HCT116 (cell line): ENCODE data around the gene PHF21A. TPM values are rescaled to one million over a fixed set of nuclear protein-coding genes. Genes with fewer than 3 reads are reported as not detected.
A peak's percentile ranks its signal among the peaks of the same experiment; 100 is the strongest.

ENCODE experiments used
- ATAC-seq: fragments of 200-7000 bp; cut with Tn5 transposase; 2 replicates; pipeline ENCODE4 v1.9.1; 2020; ENCODE audit warnings: mild to moderate bottlenecking, moderate library complexity
- BruUV-seq: library from RNA; stranded (reverse); fragments of 400-500 nt; replicated peaks from 2 replicates; lab custom pipeline; 2021; lab: Mats Ljungman, UMichigan
- CTCF ChIA-PET: fragments of 300-600 bp; sonication (Branson Sonifier 250); formaldehyde crosslinking; loops from one replicate; lab custom pipeline; 2021; ENCODE audit warnings: antibody characterized with exemption; lab: Charles Lee
- POLR2A ChIA-PET: fragments of 300-600, 350-600 bp; sonication (Branson Sonifier 250); formaldehyde crosslinking; loops from one replicate; lab custom pipeline; 2021; ENCODE audit warnings: antibody characterized with exemption; lab: Charles Lee
- RAD21 ChIA-PET, 2 experiments: fragments of 300-600 bp; sonication (Branson Sonifier 250); formaldehyde crosslinking; loops; one replicate each; lab custom pipeline; 2023; ENCODE audit warnings: low total read pairs in 2 of 2; ENCODE audit not compliant: uncharacterized antibody in 2 of 2, unreplicated experiment in 2 of 2, low non-redundant PET in 1 of 2; lab: Charles Lee
- DNase-seq: peaks from one replicate; pipeline ENCODE4 v3.0.0-alpha.2; 2010; ENCODE audit warnings: low read depth, low spot score
- H2AFZ ChIP-seq: fragments of 200-600 bp; shearing (Covaris generic), sonication (generic); 2 replicates; pipeline ENCODE4 v1.6.1; 2017; ENCODE audit warnings: low read depth, mixed run types, mixed read lengths, antibody characterized with exemption, low read length; ENCODE audit not compliant: poor library complexity, severe bottlenecking
- H3K27ac ChIP-seq: 2 replicates; pipeline ENCODE4 v1.5.1; 2012; ENCODE audit warnings: low read depth, low read length
- H3K27me3 ChIP-seq: fragments of 200-600 bp; sonication (generic); 2 replicates; pipeline ENCODE4 v1.6.1; 2016; ENCODE audit warnings: mixed run types, low read length, mixed read lengths; ENCODE audit not compliant: insufficient read depth
- H3K36me3 ChIP-seq, 2 experiments: fragments of 200-500 bp in 1 of 2; fragments of 200-600 bp in 1 of 2; sonication (Bioruptor generic) in 1 of 2; sonication (generic) in 1 of 2; 2 replicates each; pipeline versions ENCODE4 v1.5.1 to v1.6.1; 2014 to 2016; ENCODE audit warnings: low read length in 2 of 2, inconsistent platforms in 1 of 2, mixed read lengths in 1 of 2, mixed run types in 1 of 2; ENCODE audit not compliant: insufficient read depth in 2 of 2, control insufficient read depth in 1 of 2
- H3K4me1 ChIP-seq, 2 experiments: fragments of 200-600 bp in 1 of 2; sonication (generic) in 1 of 2; 2 replicates each; pipeline versions ENCODE4 v1.5.1 to v1.6.1; 2012 to 2017; ENCODE audit warnings: low read length in 2 of 2, inconsistent platforms in 1 of 2, mild to moderate bottlenecking in 1 of 2, mixed read lengths in 1 of 2, mixed run types in 1 of 2, moderate library complexity in 1 of 2; ENCODE audit not compliant: insufficient read depth in 2 of 2, control insufficient read depth in 1 of 2
- H3K4me2 ChIP-seq: fragments of 200-600 bp; sonication (generic); 2 replicates; pipeline ENCODE4 v1.6.1; 2017; ENCODE audit warnings: mixed run types, low read length, mixed read lengths
- H3K4me3 ChIP-seq, 2 experiments: fragments of 200-600 bp in 1 of 2; sonication (generic) in 1 of 2; replicated peaks in 1 of 2; 2 replicates each; pipeline ENCODE4 v1.5.1; 2011 to 2016; ENCODE audit warnings: low read length in 2 of 2, control low read depth in 1 of 2, low read depth in 1 of 2, mild to moderate bottlenecking in 1 of 2, mixed read lengths in 1 of 2, mixed run types in 1 of 2
- H3K79me2 ChIP-seq: fragments of 200-600 bp; sonication (generic); 2 replicates; pipeline ENCODE4 v1.6.1; 2017; ENCODE audit warnings: mild to moderate bottlenecking, mixed run types, low read length, moderate library complexity, mixed read lengths; ENCODE audit not compliant: insufficient read depth
- H3K9ac ChIP-seq: fragments of 200-600 bp; sonication (generic); 2 replicates; pipeline ENCODE4 v1.6.1; 2016; ENCODE audit warnings: low read length, mixed read lengths
- H3K9me2 ChIP-seq: fragments of 200-600 bp; sonication (generic), shearing (Covaris generic); 2 replicates; pipeline ENCODE4 v1.6.1; 2017; ENCODE audit warnings: mixed run types, mild to moderate bottlenecking, moderate library complexity; ENCODE audit not compliant: insufficient read depth
- H3K9me3 ChIP-seq, 2 experiments: fragments of 200-500 bp in 1 of 2; fragments of 200-600 bp in 1 of 2; sonication (Bioruptor generic) in 1 of 2; sonication (generic) in 1 of 2; 2 replicates each; pipeline ENCODE4 v1.6.1; 2014 to 2017; ENCODE audit warnings: low read length in 2 of 2, mixed read lengths in 2 of 2, inconsistent platforms in 1 of 2, low read depth in 1 of 2, mild to moderate bottlenecking in 1 of 2, mixed run types in 1 of 2, moderate library complexity in 1 of 2; ENCODE audit not compliant: control insufficient read depth in 1 of 2, insufficient read depth in 1 of 2
- H4K20me1 ChIP-seq: fragments of 200-600 bp; sonication (generic), shearing (Covaris generic); 2 replicates; pipeline ENCODE4 v1.6.1; 2017; ENCODE audit warnings: mixed run types, mild to moderate bottlenecking, moderate library complexity; ENCODE audit not compliant: insufficient read depth
- CEBPB ChIP-seq: IDR thresholded peaks from 2 replicates; pipeline ENCODE4 v1.6.1; 2012; ENCODE audit warnings: low read depth
- ELF1 ChIP-seq: IDR thresholded peaks from 2 replicates; pipeline ENCODE4 v1.6.1; 2012; ENCODE audit warnings: low read depth, borderline replicate concordance
- REST ChIP-seq: IDR thresholded peaks from 2 replicates; pipeline ENCODE4 v1.6.1; 2012; ENCODE audit warnings: low read depth
- ZBTB33 ChIP-seq: IDR thresholded peaks from 2 replicates; pipeline ENCODE4 v1.6.1; 2011; ENCODE audit warnings: mild to moderate bottlenecking, low read length, moderate library complexity; ENCODE audit not compliant: insufficient replicate concordance; ENCODE audit errors: extremely low read depth
- intact Hi-C: fragments of 100-400 bp; cut with micrococcal nuclease; formaldehyde crosslinking; loops from 2 replicates; pipeline ENCODE4 v1.10.0; 2022
- total RNA-seq: library from RNA; stranded (reverse); gene quantifications from one replicate; pipeline ENCODE4 v1.2.1, GENCODE V29; 2021; ENCODE audit not compliant: unreplicated experiment

PHF21A gene
- total RNA-seq, 1 experiment from 2014 or later, result 27.0 TPM

GRCh38 chr11:45920531-45921477 is 200.4 kb downstream of the PHF21A start:
- POLR2A ChIA-PET, result no interaction called here

More at GRCh38 chr11:45920531-45921477, 200.4 kb downstream of the PHF21A start:
- H3K4me2 ChIP-seq, result 0 out of 2 replicates have a peak overlapping the region, but pooled peaks have one; percentile 95
- no peak overlapping the region for H2AFZ ChIP-seq
- no peaks in the 10 kb centered on the region for H3K27me3 ChIP-seq
- peaks cover 17 to 31% of the 10 kb centered on the region in 2 experiments for H3K4me1 ChIP-seq
- TF ChIP-seq ELF1 (no peak), ZBTB33 (no peak), REST (no peak), CEBPB (no peak)
- no peaks in the 10 kb centered on the region for H4K20me1 ChIP-seq
- no peaks in the 10 kb centered on the region for H3K9me3 ChIP-seq
- peaks cover 27% of the 10 kb centered on the region for H3K79me2 ChIP-seq
- no peak for DNase-seq
- peaks cover 0 to 13% of the 10 kb centered on the region in 2 experiments; a peak in 3 of 4 replicates for H3K36me3 ChIP-seq
- intact Hi-C loops, result no loop called here
- no peak overlapping the region for H3K4me3 ChIP-seq
- ChIA-PET RAD21 (no interaction called here), CTCF (no interaction called here)
- no peak for ATAC-seq
- no peak overlapping the region for H3K9ac ChIP-seq
- peak overlapping the region; percentile 88; the same call in 1 of the 2 replicates for H3K27ac ChIP-seq
- H3K9me2 ChIP-seq, result no peaks in the 10 kb centered on the region
- BruUV-seq, result no TSS peak
